Measurements from ENCODE around the gene FXYD5. TPM values are rescaled to one million over a fixed set of nuclear protein-coding genes. Genes with fewer than 3 reads are reported as not detected.

Gene FXYD5
- total and polyA plus RNA-seq, 2 donors (not counting 1 experiment from before 2014, with no cell fraction given), result 19.8 to 100 TPM

DNA sequence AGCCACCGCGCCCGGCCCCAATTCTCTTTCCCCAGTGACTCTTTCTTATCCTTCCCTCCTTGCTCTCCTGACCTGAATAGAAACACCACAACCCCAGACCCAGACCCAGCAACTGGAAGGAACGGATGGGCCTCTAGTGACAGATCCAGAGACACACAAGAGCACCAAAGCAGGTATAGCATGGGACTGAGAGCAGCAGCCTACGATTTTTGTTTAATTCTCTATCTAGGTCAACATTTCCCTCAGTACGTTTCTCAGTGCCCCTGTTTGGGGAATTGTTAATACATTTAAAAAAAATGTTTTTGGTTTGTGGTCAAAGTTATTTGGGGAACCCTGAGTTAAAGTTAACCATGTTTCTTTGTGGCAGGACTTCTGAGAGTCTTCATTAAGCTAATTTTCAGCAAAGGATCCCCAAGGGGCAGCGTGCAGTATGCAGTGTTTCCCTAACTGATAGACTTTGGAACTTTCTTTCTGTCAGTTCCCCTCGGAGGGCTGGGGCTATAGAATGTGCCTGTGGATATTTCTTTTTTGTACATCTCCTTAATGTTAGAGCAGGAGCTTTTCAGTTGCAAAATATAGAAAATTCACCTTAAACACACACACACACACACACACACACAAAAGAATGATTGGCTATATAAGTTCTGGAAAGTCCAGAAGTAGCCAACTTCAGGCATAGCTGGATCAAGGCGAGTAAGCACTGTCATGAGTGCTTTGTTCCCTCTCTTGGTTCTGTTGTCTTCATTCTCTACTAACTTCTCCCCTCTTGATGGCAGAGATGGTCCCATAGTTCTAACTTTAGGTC lies 6.3 kb downstream of the FXYD5 start:
- Histone ChIP-seq H3K36me3 (ENCODE audit: control insufficient read depth, insufficient read depth, low read length) (peaks cover 24% of the 10 kb centered on the region), H3K27ac (ENCODE audit: insufficient read depth, low read length) (no peak overlapping the region), H3K4me2 (ENCODE audit: extremely low read depth, insufficient read depth, low read length) (no peak overlapping the region), H3K9me3 (ENCODE audit: control insufficient read depth, insufficient read depth, low read depth, low read length) (no peaks in the 10 kb centered on the region), H3K4me3 (replicated peaks in 1 of 4; ENCODE audit: control extremely low read depth in 1 of 4, insufficient read depth in 1 of 4, low read depth in 3 of 4, low read length in 4 of 4) (no peak overlapping the region), H3K79me2 (ENCODE audit: control insufficient read depth, insufficient read depth, low read length) (peaks cover 10% of the 10 kb centered on the region), H3K4me1 (ENCODE audit: control insufficient read depth, extremely low read depth, insufficient read depth, low read length) (no peaks in the 10 kb centered on the region), H3K9ac (ENCODE audit: insufficient read depth, low read length) (no peak overlapping the region), H3K27me3 (ENCODE audit: control insufficient read depth, insufficient read depth, low read length) (no peaks in the 10 kb centered on the region), H4K20me1 (ENCODE audit: control insufficient read depth, extremely low read depth, insufficient read depth, low read length) (no peaks in the 10 kb centered on the region), H2AFZ (ENCODE audit: low read length) (no peak overlapping the region)
- TF ChIP-seq EZH2 (IDR thresholded peaks at IDR 0.05; ENCODE audit: low read length, missing control alignments), result no peak
- TF ChIP-seq, protein P1, sequence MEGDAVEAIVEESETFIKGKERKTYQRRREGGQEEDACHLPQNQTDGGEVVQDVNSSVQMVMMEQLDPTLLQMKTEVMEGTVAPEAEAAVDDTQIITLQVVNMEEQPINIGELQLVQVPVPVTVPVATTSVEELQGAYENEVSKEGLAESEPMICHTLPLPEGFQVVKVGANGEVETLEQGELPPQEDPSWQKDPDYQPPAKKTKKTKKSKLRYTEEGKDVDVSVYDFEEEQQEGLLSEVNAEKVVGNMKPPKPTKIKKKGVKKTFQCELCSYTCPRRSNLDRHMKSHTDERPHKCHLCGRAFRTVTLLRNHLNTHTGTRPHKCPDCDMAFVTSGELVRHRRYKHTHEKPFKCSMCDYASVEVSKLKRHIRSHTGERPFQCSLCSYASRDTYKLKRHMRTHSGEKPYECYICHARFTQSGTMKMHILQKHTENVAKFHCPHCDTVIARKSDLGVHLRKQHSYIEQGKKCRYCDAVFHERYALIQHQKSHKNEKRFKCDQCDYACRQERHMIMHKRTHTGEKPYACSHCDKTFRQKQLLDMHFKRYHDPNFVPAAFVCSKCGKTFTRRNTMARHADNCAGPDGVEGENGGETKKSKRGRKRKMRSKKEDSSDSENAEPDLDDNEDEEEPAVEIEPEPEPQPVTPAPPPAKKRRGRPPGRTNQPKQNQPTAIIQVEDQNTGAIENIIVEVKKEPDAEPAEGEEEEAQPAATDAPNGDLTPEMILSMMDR (conservative IDR thresholded peaks at IDR 0.05 in 1 of 2, IDR thresholded peaks at IDR 0.05 in 1 of 2; ENCODE audit: low read depth in 1 of 2, low read length in 2 of 2), result no peak
- DNase-seq (ENCODE audit: low read depth in 2 of 2), result no peak

DNA sequence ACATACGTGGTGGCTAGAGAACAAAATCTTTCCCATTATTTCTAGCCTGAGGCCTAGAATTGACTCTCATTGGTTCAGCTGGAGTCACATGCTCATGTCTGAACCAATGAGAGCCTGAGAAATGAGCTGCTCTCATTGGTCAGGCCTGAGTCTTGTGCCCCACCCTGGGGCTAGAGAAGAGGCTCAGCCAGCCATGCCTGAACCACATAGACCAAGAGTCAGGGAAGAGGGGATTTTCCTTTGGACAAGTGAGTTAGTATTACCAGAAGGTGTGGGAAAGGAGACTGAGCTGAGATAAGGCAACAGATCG lies 6.9 kb downstream of the FXYD5 start:
- H2AFZ ChIP-seq (ENCODE audit: low read length), result no peak overlapping the region
- no peak overlapping the region for H3K27ac ChIP-seq (ENCODE audit: insufficient read depth, low read length)
- peaks cover 28% of the 10 kb centered on the region for H3K36me3 ChIP-seq (ENCODE audit: control insufficient read depth, insufficient read depth, low read length)
- H3K4me3 ChIP-seq (replicated peaks in 1 of 4; ENCODE audit: control extremely low read depth in 1 of 4, insufficient read depth in 1 of 4, low read depth in 3 of 4, low read length in 4 of 4), result no peak overlapping the region
- no peak for DNase-seq (ENCODE audit: low read depth in 2 of 2)
- H3K4me1 ChIP-seq (ENCODE audit: control insufficient read depth, extremely low read depth, insufficient read depth, low read length), result no peaks in the 10 kb centered on the region
- no peak overlapping the region for H3K4me2 ChIP-seq (ENCODE audit: extremely low read depth, insufficient read depth, low read length)
- H3K79me2 ChIP-seq (ENCODE audit: control insufficient read depth, insufficient read depth, low read length), result peaks cover 4% of the 10 kb centered on the region
- no peak overlapping the region for H3K9ac ChIP-seq (ENCODE audit: insufficient read depth, low read length)
- no peaks in the 10 kb centered on the region for H3K27me3 ChIP-seq (ENCODE audit: control insufficient read depth, insufficient read depth, low read length)
- no peak for TF ChIP-seq EZH2 (IDR thresholded peaks at IDR 0.05; ENCODE audit: low read length, missing control alignments)
- TF ChIP-seq, protein P1 (conservative IDR thresholded peaks at IDR 0.05 in 1 of 2, IDR thresholded peaks at IDR 0.05 in 1 of 2; ENCODE audit: low read depth in 1 of 2, low read length in 2 of 2), result no peak
- no peaks in the 10 kb centered on the region for H3K9me3 ChIP-seq (ENCODE audit: control insufficient read depth, insufficient read depth, low read depth, low read length)
- H4K20me1 ChIP-seq (ENCODE audit: control insufficient read depth, extremely low read depth, insufficient read depth, low read length), result no peaks in the 10 kb centered on the region

DNA sequence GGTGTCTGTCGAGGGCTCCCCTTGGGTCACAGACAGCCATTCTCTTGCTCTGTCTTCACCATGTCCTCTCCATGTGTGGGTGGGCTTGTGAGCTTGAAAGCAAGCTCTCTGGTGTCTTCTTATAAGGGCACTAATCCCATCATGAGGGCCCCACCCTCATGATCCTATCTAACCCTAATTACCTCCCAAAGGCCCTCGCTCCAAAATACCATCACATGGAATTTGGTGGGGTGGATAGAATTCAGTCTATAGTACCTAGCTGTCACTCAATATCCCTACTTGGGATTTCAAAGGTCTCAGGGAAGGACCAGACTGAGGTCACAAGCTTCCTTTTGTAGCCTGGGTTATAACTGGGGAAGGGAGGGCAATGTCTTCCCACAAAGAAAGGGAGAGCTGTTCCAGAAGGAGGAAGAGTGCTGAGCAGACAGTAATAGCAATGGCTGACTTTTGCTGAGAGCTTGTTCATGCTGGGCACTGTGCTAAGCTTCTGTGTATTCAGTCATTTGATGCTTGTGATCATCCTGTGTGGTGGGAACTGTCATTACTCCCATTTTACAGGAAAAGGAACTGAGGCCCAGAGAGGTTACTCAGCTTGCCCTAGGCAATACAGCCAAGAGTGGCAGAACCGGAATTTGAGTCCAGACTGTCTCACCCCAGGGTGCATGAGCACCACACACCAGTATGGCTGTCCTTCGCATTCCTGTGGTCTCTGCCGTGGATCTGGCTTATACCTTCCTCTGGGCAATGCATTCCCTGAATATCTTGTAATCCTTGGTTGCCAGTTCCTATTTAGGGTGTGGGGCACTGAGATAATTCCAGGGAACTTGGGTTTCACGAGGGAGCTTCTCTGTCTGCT lies 8.2 kb downstream of the FXYD5 start:
- TF ChIP-seq, protein P1 (conservative IDR thresholded peaks at IDR 0.05 in 1 of 2, IDR thresholded peaks at IDR 0.05 in 1 of 2; ENCODE audit: low read depth in 1 of 2, low read length in 2 of 2), result no peak
- no peak for TF ChIP-seq EZH2 (IDR thresholded peaks at IDR 0.05; ENCODE audit: low read length, missing control alignments)
- Histone ChIP-seq H3K9me3 (ENCODE audit: control insufficient read depth, insufficient read depth, low read depth, low read length) (no peaks in the 10 kb centered on the region), H3K9ac (ENCODE audit: insufficient read depth, low read length) (no peak overlapping the region), H3K36me3 (ENCODE audit: control insufficient read depth, insufficient read depth, low read length) (peaks cover 31% of the 10 kb centered on the region), H3K4me3 (replicated peaks in 1 of 4; ENCODE audit: control extremely low read depth in 1 of 4, insufficient read depth in 1 of 4, low read depth in 3 of 4, low read length in 4 of 4) (no peak overlapping the region), H4K20me1 (ENCODE audit: control insufficient read depth, extremely low read depth, insufficient read depth, low read length) (no peaks in the 10 kb centered on the region), H3K79me2 (ENCODE audit: control insufficient read depth, insufficient read depth, low read length) (no peaks in the 10 kb centered on the region), H3K27ac (ENCODE audit: insufficient read depth, low read length) (no peak overlapping the region), H2AFZ (ENCODE audit: low read length) (no peak overlapping the region), H3K4me1 (ENCODE audit: control insufficient read depth, extremely low read depth, insufficient read depth, low read length) (no peaks in the 10 kb centered on the region), H3K27me3 (ENCODE audit: control insufficient read depth, insufficient read depth, low read length) (no peaks in the 10 kb centered on the region), H3K4me2 (ENCODE audit: extremely low read depth, insufficient read depth, low read length) (no peak overlapping the region)
- DNase-seq (ENCODE audit: low read depth in 2 of 2), result peak in 1 of 2 donors; percentile 64

Measured in fibroblast of lung (primary cell).